ENCODE data around the gene PGLYRP2.

PGLYRP2 gene

DNA sequence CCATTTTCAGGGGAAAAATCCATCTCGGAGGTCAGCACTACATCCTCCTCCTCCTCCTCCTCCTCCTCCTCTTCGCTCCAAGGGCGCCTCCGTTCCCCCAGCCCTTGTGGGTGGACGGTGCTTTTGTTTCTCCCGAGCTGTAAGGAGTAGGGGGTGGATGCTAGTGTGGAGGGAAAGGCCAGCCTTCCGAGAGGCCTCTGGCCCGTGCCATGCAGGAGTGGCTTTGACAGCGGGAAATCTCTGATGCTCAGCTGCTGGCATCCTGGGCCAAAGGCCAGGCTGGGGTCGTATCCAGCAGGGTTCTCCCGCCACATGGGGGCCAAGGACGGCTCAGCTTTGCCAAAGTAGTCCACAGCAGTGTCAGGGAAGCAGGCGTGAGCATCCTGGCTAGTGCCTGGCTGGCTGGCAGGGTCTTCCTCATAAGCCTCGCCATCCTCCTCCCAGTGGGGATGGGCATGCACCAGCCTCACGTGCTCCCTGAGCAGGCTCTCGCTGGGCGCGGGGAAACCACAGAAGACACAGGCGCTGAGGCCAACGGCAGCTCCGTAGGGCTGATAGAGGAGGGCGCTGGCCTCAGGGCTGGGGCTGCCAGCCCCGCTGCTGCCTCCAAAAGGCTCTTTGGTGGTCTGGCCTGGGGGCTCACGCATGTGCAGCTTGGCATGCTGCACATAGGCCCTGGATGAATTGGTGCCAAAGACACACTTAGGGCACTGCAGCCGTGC is 40.1 kb downstream of the PGLYRP2 start (continued):
- TF ChIP-seq ZNF121 (tag by site-specific recombination; IDR thresholded peaks at IDR 0.05): no peak
- no peak for TF ChIP-seq ZFHX2 (tag by site-specific recombination; conservative IDR thresholded peaks at IDR 0.05)
- TF ChIP-seq ZBTB21 (tag by site-specific recombination; IDR thresholded peaks at IDR 0.05): no peak
- TF ChIP-seq, protein P1, sequence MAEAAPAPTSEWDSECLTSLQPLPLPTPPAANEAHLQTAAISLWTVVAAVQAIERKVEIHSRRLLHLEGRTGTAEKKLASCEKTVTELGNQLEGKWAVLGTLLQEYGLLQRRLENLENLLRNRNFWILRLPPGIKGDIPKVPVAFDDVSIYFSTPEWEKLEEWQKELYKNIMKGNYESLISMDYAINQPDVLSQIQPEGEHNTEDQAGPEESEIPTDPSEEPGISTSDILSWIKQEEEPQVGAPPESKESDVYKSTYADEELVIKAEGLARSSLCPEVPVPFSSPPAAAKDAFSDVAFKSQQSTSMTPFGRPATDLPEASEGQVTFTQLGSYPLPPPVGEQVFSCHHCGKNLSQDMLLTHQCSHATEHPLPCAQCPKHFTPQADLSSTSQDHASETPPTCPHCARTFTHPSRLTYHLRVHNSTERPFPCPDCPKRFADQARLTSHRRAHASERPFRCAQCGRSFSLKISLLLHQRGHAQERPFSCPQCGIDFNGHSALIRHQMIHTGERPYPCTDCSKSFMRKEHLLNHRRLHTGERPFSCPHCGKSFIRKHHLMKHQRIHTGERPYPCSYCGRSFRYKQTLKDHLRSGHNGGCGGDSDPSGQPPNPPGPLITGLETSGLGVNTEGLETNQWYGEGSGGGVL (tag by site-specific recombination; IDR thresholded peaks at IDR 0.05): no peak
- peak; percentile 60; the same call in 1 of the 2 replicates for TF ChIP-seq ZNF449 (tag by site-specific recombination; IDR thresholded peaks at IDR 0.05)
- TF ChIP-seq HOXA7 (CRISPR knock-in tag; IDR thresholded peaks at IDR 0.05; ENCODE audit: borderline replicate concordance): no peak
- no peak for TF ChIP-seq AEBP2 (tag by site-specific recombination; IDR thresholded peaks at IDR 0.05; ENCODE audit: borderline replicate concordance)
- no peak for TF ChIP-seq ZNF645 (tag by site-specific recombination; IDR thresholded peaks at IDR 0.05)
- TF ChIP-seq ZNF354C (tag by site-specific recombination; IDR thresholded peaks at IDR 0.05; ENCODE audit: borderline replicate concordance, low read depth): no peak

- ChIA-PET CTCF (no interaction called here), POLR2A (no interaction called here)
- TF ChIP-seq ZNF561 (tag by site-specific recombination; IDR thresholded peaks at IDR 0.05; ENCODE audit: borderline replicate concordance) (no peak), ELK4 (IDR thresholded peaks at IDR 0.05; ENCODE audit: borderline replicate concordance, low read depth, low read length) (no peak), ZNF449 (tag by site-specific recombination; IDR thresholded peaks at IDR 0.05) (no peak), ZNF596 (tag by site-specific recombination; IDR thresholded peaks at IDR 0.05) (no peak), ZIC2 (tag by site-specific recombination; IDR thresholded peaks at IDR 0.05) (no peak), ZNF626 (tag by site-specific recombination; IDR thresholded peaks at IDR 0.05) (no peak), ZNF677 (tag by site-specific recombination; IDR thresholded peaks at IDR 0.05) (no peak), ZNF16 (tag by site-specific recombination; IDR thresholded peaks at IDR 0.05; ENCODE audit: low read depth) (no peak), KLF9 (tag by site-specific recombination; IDR thresholded peaks at IDR 0.05; ENCODE audit: low read depth) (no peak), ZNF426 (tag by site-specific recombination; IDR thresholded peaks at IDR 0.05) (no peak), ZSCAN23 (tag by site-specific recombination; IDR thresholded peaks at IDR 0.05) (no peak), AEBP2 (tag by site-specific recombination; IDR thresholded peaks at IDR 0.05; ENCODE audit: borderline replicate concordance) (no peak), KLF16 (tag by site-specific recombination; IDR thresholded peaks at IDR 0.05) (no peak), ZNF610 (tag by site-specific recombination; IDR thresholded peaks at IDR 0.05; ENCODE audit: borderline replicate concordance) (no peak), ZNF23 (tag by site-specific recombination; IDR thresholded peaks at IDR 0.05; ENCODE audit: borderline replicate concordance) (no peak)
- Histone ChIP-seq H3K4me1 (ENCODE audit: control insufficient read depth, insufficient read depth, low read length) (no peaks in the 10 kb centered on the region), H3K36me3 (ENCODE audit: control insufficient read depth in 2 of 2, insufficient read depth in 1 of 2, low read length in 2 of 2) (no peaks in the 10 kb centered on the region), H3K9me3 (ENCODE audit: control insufficient read depth, insufficient read depth, low read depth, low read length) (no peaks in the 10 kb centered on the region), H3K4me3 (ENCODE audit: low read depth, low read length) (no peak overlapping the region), H3K27ac (ENCODE audit: extremely low read depth, low read depth, low read length) (no peak overlapping the region)
Measured at GRCh38 chr19:15438577-15438976, 40.7 kb downstream of the PGLYRP2 start.
